Lower lobe of right lung (tissue), 2 donors: ENCODE data around the gene FBXO7. TPM values are rescaled to one million over a fixed set of nuclear protein-coding genes. Genes with fewer than 3 reads are reported as not detected.
A peak's percentile ranks its signal among the peaks of the same experiment; 100 is the strongest.

Experiments
- ATAC-seq, 2 donors: fragments of 200-7000 bp; cut with Tn5 transposase; one replicate each; pipeline ENCODE4 v1.9.1; 2020 to 2022; ENCODE audit warnings: mild to moderate bottlenecking in 2 of 2, moderate library complexity in 2 of 2
- DNase-seq: peaks from one replicate; pipeline ENCODE4 v3.0.0-alpha.2; 2020
- H3K27ac ChIP-seq: fragments of 200-600 bp; one replicate; pipeline ENCODE4 v1.8.0; 2022
- H3K27me3 ChIP-seq: fragments of 200-600 bp; one replicate; pipeline ENCODE4 v1.8.0; 2022; ENCODE audit warnings: low read depth
- H3K36me3 ChIP-seq: fragments of 200-600 bp; one replicate; pipeline ENCODE4 v1.8.0; 2022; ENCODE audit warnings: mild to moderate bottlenecking
- H3K4me1 ChIP-seq: fragments of 200-600 bp; one replicate; pipeline ENCODE4 v1.8.0; 2022
- H3K4me3 ChIP-seq: fragments of 200-600 bp; one replicate; pipeline ENCODE4 v1.8.0; 2022; ENCODE audit warnings: mild to moderate bottlenecking
- H3K9me3 ChIP-seq: fragments of 200-600 bp; one replicate; pipeline ENCODE4 v1.8.0; 2022
- CTCF ChIP-seq: fragments of 200-600 bp; IDR thresholded peaks from one replicate; pipeline ENCODE4 v1.8.0; 2022; ENCODE audit warnings: antibody characterized with exemption, mild to moderate bottlenecking
- intact Hi-C: fragments of 100-400 bp; cut with DNase I; formaldehyde crosslinking; loops from one replicate; pipeline ENCODE4 v1.11.0; 2022
- total RNA-seq: library from RNA; stranded (reverse); fragmentation: NEBNext Ultra II Directional; extraction: Animal tissue kit (Norgen Biotek cat#: 25700); gene quantifications from one replicate; pipeline ENCODE4 v1.2.1, GENCODE V29; 2021
- donor health status: DM: no; HTN: yes; CAD: no; lungs with severe emphysema.

Gene FBXO7
- total RNA-seq, 1 donor from 2014 or later = 93.2 TPM

- DNase-seq (no peak), ATAC-seq (no peak)
- Histone ChIP-seq H3K4me3 (no peak overlapping the region), H3K27me3 (no peaks in the 10 kb centered on the region), H3K9me3 (no peaks in the 10 kb centered on the region), H3K4me1 (peaks cover 33% of the 10 kb centered on the region), H3K27ac (peak overlapping the region; percentile 76), H3K36me3 (no peaks in the 10 kb centered on the region)
- intact Hi-C loops = no loop called here
- TF ChIP-seq CTCF = no peak
Measured at GRCh38 chr22:32546935-32547334, 72.3 kb downstream of the FBXO7 start.

DNA sequence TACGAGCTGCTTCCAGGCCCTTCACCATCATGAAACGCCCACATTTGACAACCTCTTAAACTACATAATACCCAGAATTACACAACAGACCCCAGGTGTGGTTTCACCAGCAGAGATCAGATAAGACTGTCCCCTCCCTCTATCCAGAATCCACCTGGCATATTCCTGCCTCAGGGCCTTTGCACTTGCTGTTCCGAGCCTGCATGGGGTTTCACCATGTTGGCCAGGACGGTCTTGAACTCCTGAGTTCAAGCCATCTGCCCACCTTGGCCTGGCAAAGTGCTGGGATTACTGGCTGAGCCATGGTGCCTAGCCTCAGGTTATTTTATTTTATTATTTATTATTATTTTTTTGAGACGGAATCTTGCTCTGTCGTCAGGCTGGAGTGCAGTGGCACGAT, 73.4 kb downstream of the FBXO7 start:
- H3K27ac ChIP-seq = no peak overlapping the region
- DNase-seq (no peak), ATAC-seq (no peak)
- no peaks in the 10 kb centered on the region for H3K9me3 ChIP-seq
- H3K4me1 ChIP-seq = peaks cover 25% of the 10 kb centered on the region
- intact Hi-C loops = no loop called here
- H3K4me3 ChIP-seq = no peak overlapping the region
- no peaks in the 10 kb centered on the region for H3K27me3 ChIP-seq
- TF ChIP-seq CTCF = no peak
- H3K36me3 ChIP-seq = no peaks in the 10 kb centered on the region

Other genes starting within 250 kb of the FBXO7 start
- 1.4 TPM for gene SLC5A4, start 219.5 kb upstream of the FBXO7 start, total RNA-seq
- gene RFPL3, start 116.9 kb upstream of the FBXO7 start, total RNA-seq = not detected
- 58.2 TPM for gene RTCB, start 62.6 kb upstream of the FBXO7 start, total RNA-seq
- gene BPIFC, start 10.4 kb upstream of the FBXO7 start, total RNA-seq = not detected